ENCODE measurements around the gene DENND2A. TPM values are rescaled to one million over a fixed set of nuclear protein-coding genes. Genes with fewer than 3 reads are reported as not detected.
A peak's percentile ranks its signal among the peaks of the same experiment; 100 is the strongest.
"Not testable (repeated sequence)": the region's sequence is repeated elsewhere in the genome, so short reads cannot be mapped to it uniquely, and the experiment has no call there.

DENND2A gene
- total and polyA plus RNA-seq, 5 experiments from 2014 or later: 0.10 TPM; not detected in 4

- Mint-ChIP-seq H3K36me3 (peaks cover 0 to 60% (median 16%) of the 10 kb centered on the region in 3 donors), H3K9me3 (no peaks in the 10 kb centered on the region), H3K4me3 (peak overlapping the region in 1 of 10 donors; percentile 11), H3K27me3 (no peaks in the 10 kb centered on the region), H3K27ac (peak overlapping the region in 2 of 10 donors; percentile 12 to 91), H3K4me1 (peaks cover 19 to 46% (median 42%) of the 10 kb centered on the region in 4 donors)
- no peak for DNase-seq
- POLR2A ChIA-PET: no interaction called here
- no peak for ATAC-seq
These were observed 37.6 kb upstream of the DENND2A start for GRCh38 chr7:140678081-140678815.

GRCh38 chr7:140677496-140677895 lies 36.9 kb upstream of the DENND2A start:
- Mint-ChIP-seq H3K27me3 (no peaks in the 10 kb centered on the region), H3K36me3 (peaks cover 0 to 58% (median 16%) of the 10 kb centered on the region in 3 donors), H3K4me1 (peaks cover 19 to 47% (median 43%) of the 10 kb centered on the region in 4 donors), H3K27ac (peak overlapping the region in 2 of 10 donors; percentile 11 to 91), H3K9me3 (no peaks in the 10 kb centered on the region), H3K4me3 (no peak overlapping the region)
- POLR2A ChIA-PET: interaction anchor here (0.7 kb wide), 1 partner anchor 270 kb away, joined by 3 read pairs; no protein-coding TSS in a partner anchor
- no peak for ATAC-seq
- no peak for DNase-seq

GRCh38 chr7:140676956-140677355 lies 36.3 kb upstream of the DENND2A start:
- DNase-seq, H3K4me3 Mint-ChIP-seq, ATAC-seq, H3K27me3 Mint-ChIP-seq, H3K27ac Mint-ChIP-seq, H3K9me3 Mint-ChIP-seq: not testable (repeated sequence)
- H3K36me3 Mint-ChIP-seq: peaks cover 0 to 54% (median 13%) of the 10 kb centered on the region in 3 donors
- POLR2A ChIA-PET: interaction anchor here (0.7 kb wide), 1 partner anchor 270 kb away, joined by 3 read pairs; no protein-coding TSS in a partner anchor
- H3K4me1 Mint-ChIP-seq: peaks cover 17 to 52% (median 45%) of the 10 kb centered on the region in 4 donors

GRCh38 chr7:140676306-140676705 lies 35.7 kb upstream of the DENND2A start:
- H3K4me3 Mint-ChIP-seq: peak overlapping the region in 4 of 10 donors; percentile 6 to 67 (median 32)
- POLR2A ChIA-PET: no interaction called here
- no peaks in the 10 kb centered on the region for H3K27me3 Mint-ChIP-seq
- H3K27ac Mint-ChIP-seq: peak overlapping the region in 3 of 10 donors; percentile 11 to 66 (median 51)
- H3K4me1 Mint-ChIP-seq: peaks cover 17 to 53% (median 45%) of the 10 kb centered on the region in 4 donors
- H3K9me3 Mint-ChIP-seq: no peaks in the 10 kb centered on the region
- ATAC-seq (no peak), DNase-seq (no peak)
- peaks cover 0 to 47% (median 9%) of the 10 kb centered on the region in 3 donors for H3K36me3 Mint-ChIP-seq

DNA sequence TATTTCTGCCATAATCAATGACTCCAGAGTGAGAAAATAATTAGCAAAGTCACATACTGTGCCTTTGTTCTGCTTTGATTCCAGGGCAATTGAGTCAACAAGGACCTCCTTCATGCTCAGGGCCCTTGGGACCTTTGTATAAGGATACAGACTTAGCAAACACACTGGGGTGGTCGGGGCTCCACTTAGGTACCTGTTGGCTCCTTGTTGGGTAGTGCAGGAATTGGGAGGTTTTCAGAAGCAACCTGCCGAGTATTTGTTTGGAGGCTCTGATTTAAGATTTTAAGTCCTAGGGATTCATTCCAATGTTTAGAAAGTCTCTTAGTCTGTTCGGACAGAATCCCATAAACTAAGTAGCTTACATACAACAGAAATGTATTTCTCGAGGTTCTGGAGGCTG lies 35.1 kb upstream of the DENND2A start:
- peaks cover 0 to 41% (median 7%) of the 10 kb centered on the region in 3 donors for H3K36me3 Mint-ChIP-seq
- POLR2A ChIA-PET: interaction anchor here (0.7 kb wide), 1 partner anchor 10 kb away, joined by 3 read pairs; no protein-coding TSS in a partner anchor
- no peak for DNase-seq
- peak overlapping the region in 4 of 10 donors; percentile 4 to 64 (median 34) for H3K4me3 Mint-ChIP-seq
- no peaks in the 10 kb centered on the region for H3K27me3 Mint-ChIP-seq
- H3K4me1 Mint-ChIP-seq: peaks cover 18 to 53% (median 45%) of the 10 kb centered on the region in 4 donors
- H3K27ac Mint-ChIP-seq: peak overlapping the region in 2 of 10 donors; percentile 58 to 81
- H3K9me3 Mint-ChIP-seq: no peaks in the 10 kb centered on the region
- ATAC-seq: no peak

- DNase-seq (no peak), ATAC-seq (no peak)
- Mint-ChIP-seq H3K4me3 (peak overlapping the region; percentile 50 to 94 (median 88)), H3K27me3 (no peaks in the 10 kb centered on the region), H3K9me3 (no peaks in the 10 kb centered on the region), H3K27ac (peak overlapping the region in 9 of 10 donors; percentile 15 to 83 (median 52)), H3K4me1 (peaks cover 17 to 53% (median 44%) of the 10 kb centered on the region in 4 donors), H3K36me3 (peaks cover 0 to 35% (median 7%) of the 10 kb centered on the region in 3 donors)
- POLR2A ChIA-PET: interaction anchor here (0.7 to 2.8 kb wide), 3 partner anchors 11 to 47 kb away, joined by 3 to 14 read pairs (median 3); partner anchors contain the start of gene NDUFB2
These were observed 34.5 kb upstream of the DENND2A start for GRCh38 chr7:140674899-140675701.

GRCh38 chr7:140674356-140674800 lies 33.8 kb upstream of the DENND2A start:
- Mint-ChIP-seq H3K4me1 (peaks cover 17 to 53% (median 44%) of the 10 kb centered on the region in 4 donors), H3K27ac (peak overlapping the region in 9 of 10 donors; percentile 45 to 97 (median 94)), H3K27me3 (no peaks in the 10 kb centered on the region), H3K36me3 (peaks cover 0 to 29% (median 4%) of the 10 kb centered on the region in 3 donors), H3K4me3 (peak overlapping the region; percentile 68 to 94 (median 88)), H3K9me3 (no peaks in the 10 kb centered on the region)
- ATAC-seq: no peak
- POLR2A ChIA-PET: interaction anchor here (2.4 to 2.8 kb wide), 2 partner anchors 14 to 22 kb away, joined by 7 to 14 read pairs; partner anchors contain the start of gene NDUFB2
- no peak for DNase-seq

DNA sequence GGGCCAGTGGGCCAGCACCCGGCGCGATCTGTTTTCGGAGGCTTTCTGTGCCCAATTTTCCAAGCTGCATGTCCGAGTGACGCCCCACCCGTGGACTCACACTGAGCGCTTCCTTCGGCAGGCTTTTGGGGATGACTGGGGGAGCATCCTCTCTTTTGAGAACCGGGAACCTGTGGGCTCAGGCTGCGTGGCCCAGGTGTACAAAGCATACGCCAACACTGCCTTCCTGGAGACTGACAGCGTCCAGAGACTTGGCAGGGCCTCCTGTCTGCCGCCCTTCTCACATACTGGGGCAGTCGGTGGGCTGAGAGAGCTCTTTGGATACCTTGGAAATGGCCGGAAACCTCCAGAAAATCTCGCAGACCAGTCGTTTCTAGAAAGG lies 33.2 kb upstream of the DENND2A start:
- peaks cover 17 to 53% (median 44%) of the 10 kb centered on the region in 4 donors for H3K4me1 Mint-ChIP-seq
- ATAC-seq (no peak), DNase-seq (no peak)
- no peaks in the 10 kb centered on the region for H3K9me3 Mint-ChIP-seq
- POLR2A ChIA-PET: interaction anchor here (0.7 to 2.8 kb wide), 9 partner anchors 10 to 410 kb away, joined by 3 to 14 read pairs (median 4); partner anchors contain the start of genes BRAF, MRPS33 and NDUFB2
- no peaks in the 10 kb centered on the region for H3K27me3 Mint-ChIP-seq
- peak overlapping the region; percentile 86 to 94 (median 90) for H3K4me3 Mint-ChIP-seq
- H3K36me3 Mint-ChIP-seq: peaks cover 0 to 24% (median 0%) of the 10 kb centered on the region in 3 donors
- peak overlapping the region; percentile 81 to 97 (median 93) for H3K27ac Mint-ChIP-seq

GRCh38 chr7:140673063-140673773 lies 32.6 kb upstream of the DENND2A start:
- no peaks in the 10 kb centered on the region for H3K27me3 Mint-ChIP-seq
- peak; percentile 82 to 84 for ATAC-seq
- peaks cover 0 to 19% (median 0%) of the 10 kb centered on the region in 3 donors for H3K36me3 Mint-ChIP-seq
- POLR2A ChIA-PET: interaction anchor here (0.7 to 2.8 kb wide), 14 partner anchors 11 to 410 kb away, joined by 3 to 14 read pairs (median 4); partner anchors contain the start of genes BRAF, MRPS33 and NDUFB2
- H3K9me3 Mint-ChIP-seq: no peaks in the 10 kb centered on the region
- H3K27ac Mint-ChIP-seq: peak overlapping the region; percentile 81 to 97 (median 93)
- peak; percentile 50 to 77 (median 63) for DNase-seq
- H3K4me1 Mint-ChIP-seq: peaks cover 14 to 53% (median 42%) of the 10 kb centered on the region in 4 donors
- peak overlapping the region; percentile 86 to 94 (median 90) for H3K4me3 Mint-ChIP-seq

DNA sequence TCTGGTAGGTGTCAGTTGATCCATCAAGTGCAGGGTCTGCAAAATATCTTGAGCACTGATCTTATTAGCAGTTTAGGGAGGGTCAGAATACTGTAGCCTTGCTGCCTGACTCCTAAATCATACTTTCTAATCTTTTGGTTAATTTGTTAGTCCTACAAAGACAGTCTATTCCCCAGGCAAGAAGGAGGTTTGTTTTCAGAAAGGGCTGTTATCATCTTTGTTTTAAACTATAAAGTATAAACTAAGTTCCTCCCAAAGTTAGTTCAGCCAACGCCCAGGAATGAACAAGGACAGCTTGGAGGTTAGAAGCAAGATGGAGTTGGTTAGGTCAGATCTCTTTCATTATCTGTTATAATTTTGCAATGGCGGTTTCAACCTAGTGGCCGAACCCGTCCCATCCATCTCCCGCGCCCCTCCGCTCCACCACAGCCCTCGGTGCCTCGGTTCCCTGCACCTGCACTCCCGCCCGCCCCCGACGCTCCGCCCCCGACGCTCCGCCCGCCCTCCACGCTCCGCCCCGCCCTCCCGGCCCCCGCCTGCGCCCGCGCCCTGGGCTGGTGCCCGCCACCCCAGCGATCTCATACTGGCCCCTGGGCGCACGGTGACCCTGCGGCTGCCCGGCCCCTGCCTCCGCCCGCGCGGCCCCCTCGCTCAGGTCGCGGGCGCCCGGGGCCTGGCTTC lies 31.9 kb upstream of the DENND2A start, which contains the start of gene ADCK2:
Gene ADCK2, plus strand, starts transcription at position 564 of the 681 bp plus-strand sequence. CDS start 386 bp downstream, outside the sequence.
- peak in 5 of 10 donors; percentile 36 to 71 (median 64) for DNase-seq
- POLR2A ChIA-PET: interaction anchor here (0.8 to 2.8 kb wide), 12 partner anchors 12 to 342 kb away, joined by 3 to 14 read pairs (median 4); partner anchors contain the start of genes BRAF, MRPS33 and NDUFB2
- Mint-ChIP-seq H3K4me3 (peak within 1 kb of the TSS; percentile 86 to 94 (median 90)), H3K27me3 (no peaks in the 10 kb centered on the region), H3K9me3 (no peaks in the 10 kb centered on the region), H3K27ac (peak within 1 kb of the TSS; percentile 81 to 97 (median 93)), H3K4me1 (peaks cover 7 to 46% (median 37%) of the 10 kb centered on the region in 4 donors), H3K36me3 (peaks cover 0 to 12% (median 0%) of the 10 kb centered on the region in 3 donors)
- peak; percentile 68 to 70 for ATAC-seq

DNA sequence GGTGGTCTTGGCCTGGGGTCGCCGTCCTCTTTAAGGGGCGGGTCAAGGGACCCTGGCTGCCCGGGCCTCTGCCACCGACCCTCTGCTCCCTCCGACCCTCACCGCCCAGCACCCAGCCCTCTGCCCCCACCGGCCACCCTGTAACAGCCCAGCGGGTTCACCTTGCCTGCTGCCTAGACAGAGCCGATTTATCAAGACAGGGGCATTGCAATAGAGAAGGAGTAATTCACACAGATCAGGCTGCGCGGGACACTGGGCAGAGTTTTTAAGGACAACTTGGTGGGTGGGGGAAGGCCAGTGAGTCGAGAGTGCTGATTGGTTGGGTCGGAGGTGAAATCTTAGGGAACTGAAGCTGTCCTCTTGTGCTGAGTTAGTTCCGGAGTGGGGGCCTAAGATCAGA lies 31.4 kb upstream of the DENND2A start:
- ATAC-seq: no peak
- H3K4me1 Mint-ChIP-seq: peaks cover 5 to 42% (median 34%) of the 10 kb centered on the region in 4 donors
- H3K27ac Mint-ChIP-seq: peak overlapping the region in 9 of 10 donors; percentile 11 to 89 (median 77)
- no peak for DNase-seq
- no peaks in the 10 kb centered on the region for H3K27me3 Mint-ChIP-seq
- POLR2A ChIA-PET: interaction anchor here (1.2 to 2.8 kb wide), 5 partner anchors 12 to 343 kb away, joined by 4 to 14 read pairs (median 7); partner anchors contain the start of genes MRPS33 and NDUFB2
- peak overlapping the region; percentile 58 to 92 (median 76) for H3K4me3 Mint-ChIP-seq
- peaks cover 0 to 8% (median 0%) of the 10 kb centered on the region in 3 donors for H3K36me3 Mint-ChIP-seq
- no peaks in the 10 kb centered on the region for H3K9me3 Mint-ChIP-seq

All from naive thymus-derived CD8-positive, alpha-beta T cell (primary cell).